ENCODE results near the gene TIMMDC1. TPM values are rescaled to one million over a fixed set of nuclear protein-coding genes. Genes with fewer than 3 reads are reported as not detected.

Gene TIMMDC1
- total RNA-seq, 1 donor from 2014 or later, result 91.7 TPM

DNA sequence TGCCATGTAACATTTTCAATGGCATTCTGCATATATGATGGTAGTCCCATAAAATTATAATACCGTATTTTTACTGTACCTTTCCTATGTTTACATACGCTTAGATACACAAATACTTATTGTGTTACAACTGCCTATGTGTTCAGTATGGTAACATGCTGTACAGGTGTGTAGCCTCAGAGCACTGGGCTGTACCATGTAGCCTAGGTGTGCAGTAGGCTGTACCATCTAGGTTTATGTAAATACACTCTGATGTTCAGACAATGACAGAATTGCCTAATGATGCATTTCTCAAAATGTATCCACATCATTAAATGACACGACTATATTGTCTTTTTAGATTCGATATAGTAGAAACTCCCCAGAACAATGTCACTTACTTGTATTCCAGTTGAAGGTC is 38.4 kb downstream of the TIMMDC1 start:
- H3K36me3 ChIP-seq, result no peaks in the 10 kb centered on the region
- H3K36me3 Mint-ChIP-seq, result no peaks in the 10 kb centered on the region
- no peak overlapping the region for H3K27ac ChIP-seq
- H3K4me3 ChIP-seq, result no peak overlapping the region
- no peak overlapping the region for H3K27ac Mint-ChIP-seq
- H3K4me1 Mint-ChIP-seq, result no peaks in the 10 kb centered on the region
- no peaks in the 10 kb centered on the region for H3K9me3 ChIP-seq (ENCODE audit: low read depth)
- H3K9me3 Mint-ChIP-seq, result no peaks in the 10 kb centered on the region
- no peak overlapping the region for H3K4me3 Mint-ChIP-seq
- H3F3A ChIP-seq (ENCODE audit: low read depth), result no peaks in the 10 kb centered on the region
- no peaks in the 10 kb centered on the region for H3K27me3 Mint-ChIP-seq (ENCODE audit: insufficient read depth, low read depth)
- no peak overlapping the region for H2AFZ ChIP-seq (replicated peaks)
- no peak for DNase-seq (ENCODE audit: low spot score)
- H3K9ac ChIP-seq, result no peak overlapping the region
- H3K27me3 ChIP-seq, result no peaks in the 10 kb centered on the region
- TF ChIP-seq EZH2 (IDR thresholded peaks at IDR 0.05), result no peak
- TF ChIP-seq, protein P1, sequence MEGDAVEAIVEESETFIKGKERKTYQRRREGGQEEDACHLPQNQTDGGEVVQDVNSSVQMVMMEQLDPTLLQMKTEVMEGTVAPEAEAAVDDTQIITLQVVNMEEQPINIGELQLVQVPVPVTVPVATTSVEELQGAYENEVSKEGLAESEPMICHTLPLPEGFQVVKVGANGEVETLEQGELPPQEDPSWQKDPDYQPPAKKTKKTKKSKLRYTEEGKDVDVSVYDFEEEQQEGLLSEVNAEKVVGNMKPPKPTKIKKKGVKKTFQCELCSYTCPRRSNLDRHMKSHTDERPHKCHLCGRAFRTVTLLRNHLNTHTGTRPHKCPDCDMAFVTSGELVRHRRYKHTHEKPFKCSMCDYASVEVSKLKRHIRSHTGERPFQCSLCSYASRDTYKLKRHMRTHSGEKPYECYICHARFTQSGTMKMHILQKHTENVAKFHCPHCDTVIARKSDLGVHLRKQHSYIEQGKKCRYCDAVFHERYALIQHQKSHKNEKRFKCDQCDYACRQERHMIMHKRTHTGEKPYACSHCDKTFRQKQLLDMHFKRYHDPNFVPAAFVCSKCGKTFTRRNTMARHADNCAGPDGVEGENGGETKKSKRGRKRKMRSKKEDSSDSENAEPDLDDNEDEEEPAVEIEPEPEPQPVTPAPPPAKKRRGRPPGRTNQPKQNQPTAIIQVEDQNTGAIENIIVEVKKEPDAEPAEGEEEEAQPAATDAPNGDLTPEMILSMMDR (IDR thresholded peaks at IDR 0.05), result no peak
- no peak overlapping the region for H3K4me2 ChIP-seq
- H4K20me1 ChIP-seq (ENCODE audit: low read depth), result no peaks in the 10 kb centered on the region
- no peaks in the 10 kb centered on the region for H3K4me1 ChIP-seq
- H3K79me2 ChIP-seq (ENCODE audit: low read depth), result no peaks in the 10 kb centered on the region

DNA sequence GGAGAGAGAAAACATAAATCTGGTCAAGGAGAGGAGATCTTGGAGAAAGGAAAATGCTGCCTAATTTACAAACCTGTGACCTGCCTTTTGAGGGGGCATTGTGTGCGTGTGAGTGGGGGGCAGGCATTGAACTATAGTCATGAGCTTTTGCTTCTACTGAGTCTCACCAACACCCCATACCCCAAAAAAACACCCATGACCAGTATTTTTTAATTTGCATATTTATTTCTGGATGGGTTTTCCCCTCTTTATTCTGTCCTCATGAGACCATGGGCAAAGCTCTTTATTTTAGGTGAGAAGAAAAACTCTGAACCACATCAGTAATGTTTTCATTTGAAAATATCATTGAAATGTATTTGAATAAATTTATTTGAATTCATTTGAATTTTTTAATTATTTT is 40.4 kb downstream of the TIMMDC1 start:
- Histone ChIP-seq H3K27me3 (no peaks in the 10 kb centered on the region), H3K4me2 (no peak overlapping the region), H3K4me3 (no peak overlapping the region), H3K9me3 (ENCODE audit: low read depth) (no peaks in the 10 kb centered on the region), H3K79me2 (ENCODE audit: low read depth) (no peaks in the 10 kb centered on the region), H3F3A (ENCODE audit: low read depth) (no peaks in the 10 kb centered on the region), H3K36me3 (no peaks in the 10 kb centered on the region), H4K20me1 (ENCODE audit: low read depth) (no peaks in the 10 kb centered on the region), H3K9ac (no peak overlapping the region), H3K27ac (no peak overlapping the region), H3K4me1 (no peaks in the 10 kb centered on the region), H2AFZ (replicated peaks) (peak overlapping the region; percentile 3)
- no peak for TF ChIP-seq EZH2phosphoT487 (IDR thresholded peaks at IDR 0.05)
- TF ChIP-seq EZH2 (IDR thresholded peaks at IDR 0.05), result no peak
- TF ChIP-seq, protein P1 (IDR thresholded peaks at IDR 0.05), result no peak
- H3K36me3 Mint-ChIP-seq, result no peaks in the 10 kb centered on the region
- no peaks in the 10 kb centered on the region for H3K9me3 Mint-ChIP-seq
- no peak for DNase-seq (ENCODE audit: low spot score)
- H3K4me3 Mint-ChIP-seq, result no peak overlapping the region
- H3K27me3 Mint-ChIP-seq (ENCODE audit: insufficient read depth, low read depth), result peaks cover 3% of the 10 kb centered on the region
- no peaks in the 10 kb centered on the region for H3K4me1 Mint-ChIP-seq
- no peak overlapping the region for H3K27ac Mint-ChIP-seq

DNA sequence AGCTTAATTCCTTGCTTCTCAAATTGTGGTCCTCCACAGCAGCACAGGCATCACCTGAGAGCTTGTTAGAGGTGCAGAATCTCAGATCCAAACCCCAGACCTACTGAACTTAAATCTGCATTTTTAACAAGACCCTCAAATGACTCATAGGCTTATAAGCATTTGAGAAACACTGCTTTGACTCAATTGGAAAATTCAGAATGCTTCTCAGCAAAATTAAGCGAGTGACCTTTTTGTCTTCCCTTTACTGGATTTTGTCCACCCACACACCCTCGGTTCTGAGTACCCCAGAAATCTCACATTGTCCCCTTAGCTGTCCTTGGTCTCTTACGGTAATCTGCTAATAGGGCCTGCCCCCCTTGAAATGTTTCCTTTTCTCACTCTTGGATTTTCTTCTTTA is 43.2 kb downstream of the TIMMDC1 start:
- Histone ChIP-seq H3K36me3 (no peaks in the 10 kb centered on the region), H3K9me3 (ENCODE audit: low read depth) (no peaks in the 10 kb centered on the region), H3K4me3 (no peak overlapping the region), H3K4me2 (no peak overlapping the region), H3K27ac (no peak overlapping the region), H2AFZ (replicated peaks) (no peak overlapping the region), H3F3A (ENCODE audit: low read depth) (no peaks in the 10 kb centered on the region), H3K9ac (no peak overlapping the region), H3K4me1 (no peaks in the 10 kb centered on the region), H4K20me1 (ENCODE audit: low read depth) (no peaks in the 10 kb centered on the region), H3K79me2 (ENCODE audit: low read depth) (no peaks in the 10 kb centered on the region), H3K27me3 (no peaks in the 10 kb centered on the region)
- Mint-ChIP-seq H3K4me1 (no peaks in the 10 kb centered on the region), H3K27me3 (ENCODE audit: insufficient read depth, low read depth) (peaks cover 3% of the 10 kb centered on the region), H3K27ac (no peak overlapping the region), H3K36me3 (no peaks in the 10 kb centered on the region), H3K9me3 (no peaks in the 10 kb centered on the region), H3K4me3 (no peak overlapping the region)
- TF ChIP-seq, protein P1 (IDR thresholded peaks at IDR 0.05), result no peak
- no peak for TF ChIP-seq EZH2phosphoT487 (IDR thresholded peaks at IDR 0.05)
- no peak for TF ChIP-seq EZH2 (IDR thresholded peaks at IDR 0.05)
- DNase-seq (ENCODE audit: low spot score), result no peak

Measured in neural progenitor cell (in vitro differentiated cells).